Calu3 (cell line): ENCODE results near the gene PPP2R2B. TPM values are rescaled to one million over a fixed set of nuclear protein-coding genes. Genes with fewer than 3 reads are reported as not detected.

Experiments
- BruUV-seq: library from RNA; stranded (reverse); fragments of 400-500 nt; replicated peaks from 2 replicates; lab custom pipeline; 2021; lab: Mats Ljungman, UMichigan
- CTCF ChIA-PET: fragments of 300-600 bp; sonication (Branson Sonifier 250); formaldehyde crosslinking; loops from one replicate; lab custom pipeline; 2022; ENCODE audit warnings: antibody characterized with exemption; lab: Charles Lee
- DNase-seq: peaks from one replicate; pipeline ENCODE4 v3.0.0; 2022
- H3K27ac Mint-ChIP-seq: one replicate; pipeline ENCODE4 v1.8.0; 2022; ENCODE audit warnings: mixed read lengths; ENCODE audit not compliant: unreplicated experiment
- H3K27me3 Mint-ChIP-seq: one replicate; pipeline ENCODE4 v1.8.0; 2022; ENCODE audit warnings: mixed read lengths; ENCODE audit not compliant: unreplicated experiment
- H3K36me3 Mint-ChIP-seq: one replicate; pipeline ENCODE4 v1.8.0; 2022; ENCODE audit warnings: mild to moderate bottlenecking, moderate library complexity, mixed read lengths; ENCODE audit not compliant: insufficient read depth, unreplicated experiment
- H3K4me1 Mint-ChIP-seq: one replicate; pipeline ENCODE4 v1.8.0; 2022; ENCODE audit warnings: mild to moderate bottlenecking, low read depth, mixed read lengths; ENCODE audit not compliant: unreplicated experiment
- H3K4me3 Mint-ChIP-seq: one replicate; pipeline ENCODE4 v1.8.0; 2022; ENCODE audit warnings: mild to moderate bottlenecking, low read depth, moderate library complexity, mixed read lengths; ENCODE audit not compliant: unreplicated experiment
- H3K9me3 Mint-ChIP-seq: one replicate; pipeline ENCODE4 v1.8.0; 2022; ENCODE audit warnings: low read depth, mixed read lengths; ENCODE audit not compliant: unreplicated experiment
- intact Hi-C: fragments of 100-400 bp; cut with micrococcal nuclease; formaldehyde crosslinking; loops from one replicate; pipeline ENCODE4 v1.10.0; 2022; ENCODE audit not compliant: unreplicated experiment
- total RNA-seq: library from RNA; stranded (reverse); gene quantifications from 2 replicates; pipeline ENCODE4 v1.2.3, GENCODE V29; 2022
- TF ChIP-seq, protein P1 (sequence below): fragments of 200-600 bp; IDR thresholded peaks from one replicate; pipeline ENCODE4 v1.8.0; 2022; ENCODE audit warnings: antibody characterized with exemption; ENCODE audit not compliant: unreplicated experiment

The PPP2R2B gene
- total RNA-seq, 1 experiment from 2014 or later: not detected

DNA sequence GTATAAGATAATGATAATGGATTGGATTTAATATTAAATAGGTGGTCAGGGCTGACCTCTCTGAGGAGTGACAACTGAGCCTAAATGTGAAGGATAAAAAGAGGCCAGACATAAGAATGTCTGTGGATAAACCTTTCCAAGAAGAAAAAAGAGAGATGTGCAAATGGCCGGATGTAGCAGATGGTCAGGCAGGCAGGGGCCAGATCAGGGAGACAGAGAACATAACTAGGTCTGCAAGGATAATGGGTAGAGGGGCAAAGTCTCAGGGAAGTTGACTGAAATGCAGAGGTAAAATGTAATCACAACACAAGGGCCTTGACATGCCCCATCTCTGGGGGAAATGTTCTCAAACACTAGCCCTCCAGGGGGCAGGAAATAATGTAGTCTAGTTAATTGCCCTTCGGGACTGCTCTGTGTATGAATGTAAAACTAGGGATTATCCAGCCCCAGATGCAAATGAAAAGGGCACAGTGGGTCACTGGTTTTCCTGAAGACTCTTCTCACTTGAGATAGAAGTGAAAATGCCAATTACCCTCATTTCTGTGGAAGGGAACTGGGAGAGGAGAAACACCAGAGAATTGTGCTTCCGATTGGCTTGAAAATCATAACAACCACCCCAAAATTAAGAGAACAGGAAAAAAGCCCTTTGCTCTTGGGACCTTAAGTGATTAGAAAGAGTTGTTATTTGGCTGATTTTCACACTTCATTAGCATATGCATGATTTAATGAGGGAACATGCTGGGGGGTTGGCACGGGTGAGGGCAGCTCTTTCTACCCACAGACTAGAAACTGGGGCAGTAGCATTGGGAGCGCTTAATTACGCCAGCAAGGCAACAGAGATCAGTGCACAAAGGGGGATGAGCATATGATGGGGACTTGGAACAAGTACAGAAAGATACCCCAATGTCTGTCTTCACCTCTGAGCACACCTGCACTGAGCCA is 88.6 kb downstream of the PPP2R2B start:
- TF ChIP-seq, protein P1, sequence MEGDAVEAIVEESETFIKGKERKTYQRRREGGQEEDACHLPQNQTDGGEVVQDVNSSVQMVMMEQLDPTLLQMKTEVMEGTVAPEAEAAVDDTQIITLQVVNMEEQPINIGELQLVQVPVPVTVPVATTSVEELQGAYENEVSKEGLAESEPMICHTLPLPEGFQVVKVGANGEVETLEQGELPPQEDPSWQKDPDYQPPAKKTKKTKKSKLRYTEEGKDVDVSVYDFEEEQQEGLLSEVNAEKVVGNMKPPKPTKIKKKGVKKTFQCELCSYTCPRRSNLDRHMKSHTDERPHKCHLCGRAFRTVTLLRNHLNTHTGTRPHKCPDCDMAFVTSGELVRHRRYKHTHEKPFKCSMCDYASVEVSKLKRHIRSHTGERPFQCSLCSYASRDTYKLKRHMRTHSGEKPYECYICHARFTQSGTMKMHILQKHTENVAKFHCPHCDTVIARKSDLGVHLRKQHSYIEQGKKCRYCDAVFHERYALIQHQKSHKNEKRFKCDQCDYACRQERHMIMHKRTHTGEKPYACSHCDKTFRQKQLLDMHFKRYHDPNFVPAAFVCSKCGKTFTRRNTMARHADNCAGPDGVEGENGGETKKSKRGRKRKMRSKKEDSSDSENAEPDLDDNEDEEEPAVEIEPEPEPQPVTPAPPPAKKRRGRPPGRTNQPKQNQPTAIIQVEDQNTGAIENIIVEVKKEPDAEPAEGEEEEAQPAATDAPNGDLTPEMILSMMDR: no peak
- CTCF ChIA-PET: no interaction called here
- Mint-ChIP-seq H3K4me3 (no peak overlapping the region), H3K27ac (no peak overlapping the region), H3K27me3 (peaks cover 46% of the 10 kb centered on the region), H3K36me3 (no peaks in the 10 kb centered on the region), H3K9me3 (no peaks in the 10 kb centered on the region), H3K4me1 (no peaks in the 10 kb centered on the region)
- intact Hi-C loops: no loop called here
- no TSS peak for BruUV-seq
- DNase-seq: no peak

DNA sequence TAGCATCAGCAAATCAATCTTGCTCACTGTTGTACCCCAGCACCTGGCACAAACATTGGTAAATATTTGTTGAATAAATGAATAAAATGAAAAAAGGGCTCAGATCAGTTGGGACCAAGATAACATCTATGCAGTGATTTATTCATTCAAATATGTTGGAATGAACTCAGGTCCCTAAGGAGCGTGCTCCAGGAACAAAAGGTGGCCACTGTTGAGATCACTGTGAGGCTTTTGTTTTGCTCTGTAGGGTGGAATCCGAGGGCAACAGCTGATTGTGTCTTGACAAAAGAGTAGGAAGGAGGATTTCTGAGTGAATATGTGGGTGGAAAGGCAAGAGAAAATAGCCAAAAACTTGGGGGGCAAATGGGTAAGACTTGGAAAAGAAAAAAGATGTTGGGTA is 89.7 kb downstream of the PPP2R2B start:
- intact Hi-C loops: no loop called here
- CTCF ChIA-PET: no interaction called here
- no peaks in the 10 kb centered on the region for H3K9me3 Mint-ChIP-seq
- no peak overlapping the region for H3K4me3 Mint-ChIP-seq
- H3K36me3 Mint-ChIP-seq: no peaks in the 10 kb centered on the region
- no peak for DNase-seq
- no TSS peak for BruUV-seq
- no peaks in the 10 kb centered on the region for H3K4me1 Mint-ChIP-seq
- peaks cover 46% of the 10 kb centered on the region for H3K27me3 Mint-ChIP-seq
- TF ChIP-seq, protein P1: no peak
- no peak overlapping the region for H3K27ac Mint-ChIP-seq

DNA sequence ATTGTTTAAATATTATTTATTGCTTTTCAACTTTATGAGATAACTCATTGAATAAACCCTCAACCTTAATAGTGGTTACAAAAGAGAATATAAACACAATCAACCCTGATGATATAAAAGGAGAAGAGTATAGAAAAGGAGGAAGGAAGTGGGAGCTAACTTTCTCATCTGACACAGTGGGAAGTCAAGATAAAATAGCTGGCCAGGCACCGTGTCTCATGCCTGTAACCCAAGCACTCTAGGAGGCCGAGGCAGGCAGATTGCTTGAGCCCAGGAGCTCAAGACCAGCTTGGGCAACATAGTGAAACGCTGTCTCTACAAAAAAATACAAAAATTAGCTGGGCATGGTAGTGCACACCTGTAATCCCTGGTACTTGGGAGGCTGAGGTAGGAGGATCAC is 93.5 kb downstream of the PPP2R2B start:
- TF ChIP-seq, protein P1: no peak
- BruUV-seq: no TSS peak
- no peak for DNase-seq
- Mint-ChIP-seq H3K36me3 (no peaks in the 10 kb centered on the region), H3K4me3 (no peak overlapping the region), H3K27me3 (peaks cover 25% of the 10 kb centered on the region), H3K4me1 (no peaks in the 10 kb centered on the region), H3K9me3 (no peaks in the 10 kb centered on the region), H3K27ac (no peak overlapping the region)
- CTCF ChIA-PET: no interaction called here
- intact Hi-C loops: no loop called here

DNA sequence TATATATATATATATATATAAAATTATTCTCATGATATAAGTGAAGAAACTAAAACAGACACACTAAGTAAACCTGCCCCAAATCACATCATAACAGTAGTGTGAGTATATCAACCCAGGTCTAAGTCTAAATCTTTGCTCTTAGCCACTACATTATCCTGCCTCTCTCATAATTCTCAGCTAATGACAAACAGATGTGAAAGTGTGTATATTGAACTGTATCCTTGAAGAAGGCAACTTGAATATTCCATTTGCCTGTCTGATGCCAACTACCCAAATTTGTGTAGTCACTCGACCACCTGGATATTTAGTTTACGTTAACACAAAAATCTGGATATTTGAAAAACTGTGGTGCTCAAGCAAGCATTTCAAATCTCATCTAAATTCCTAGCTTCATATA is 97.4 kb downstream of the PPP2R2B start:
- intact Hi-C loops: no loop called here
- DNase-seq: no peak
- no TSS peak for BruUV-seq
- TF ChIP-seq, protein P1: no peak
- CTCF ChIA-PET: interaction anchor here (0.6 kb wide), 1 partner anchor 11 kb away, joined by 7 read pairs; no protein-coding TSS in a partner anchor
- no peaks in the 10 kb centered on the region for H3K9me3 Mint-ChIP-seq
- H3K27ac Mint-ChIP-seq: no peak overlapping the region
- H3K4me1 Mint-ChIP-seq: no peaks in the 10 kb centered on the region
- no peaks in the 10 kb centered on the region for H3K36me3 Mint-ChIP-seq
- no peaks in the 10 kb centered on the region for H3K27me3 Mint-ChIP-seq
- H3K4me3 Mint-ChIP-seq: no peak overlapping the region
